ENCODE data around the gene PLA2G15. TPM values are rescaled to one million over a fixed set of nuclear protein-coding genes. Genes with fewer than 3 reads are reported as not detected.
A peak's percentile ranks its signal among the peaks of the same experiment; 100 is the strongest.

PLA2G15 gene
- total RNA-seq, 6 experiments from 2014 or later = 40.1 to 47.4 (median 44.4) TPM

DNA sequence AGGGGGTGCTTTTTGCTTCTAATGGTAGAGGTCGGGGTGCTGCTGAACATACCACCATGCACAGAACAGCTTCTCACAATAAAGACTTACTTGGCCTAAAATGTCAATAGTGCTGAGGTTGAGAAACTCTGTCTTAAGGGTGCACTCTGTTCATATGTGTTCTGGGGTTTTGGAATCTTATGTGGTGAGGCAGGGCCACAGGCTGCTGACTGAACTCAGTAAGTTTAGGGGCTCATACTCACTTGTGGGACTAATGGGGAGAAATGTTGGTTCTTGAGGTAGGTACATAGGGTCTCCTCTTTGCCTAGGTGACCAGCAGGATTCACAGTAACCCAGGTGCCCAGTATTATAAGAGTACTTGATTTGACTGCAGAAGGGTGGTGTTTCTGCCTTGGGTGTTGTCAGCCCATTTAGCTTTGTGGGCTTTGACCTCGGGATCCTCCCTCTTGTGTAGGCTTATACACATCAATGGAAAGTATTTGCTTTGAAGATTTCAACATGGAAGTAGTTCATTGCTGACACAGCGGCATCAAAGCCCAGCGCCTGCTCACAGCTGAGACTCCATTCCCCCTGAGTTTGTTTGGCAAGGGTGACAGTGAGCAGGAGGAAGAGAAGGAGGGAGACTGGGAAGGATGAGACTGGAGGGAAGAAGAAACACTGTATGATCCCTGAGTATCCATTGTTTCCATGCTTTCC lies 36.3 kb downstream of the PLA2G15 start:
- Mint-ChIP-seq H3K27ac (peak overlapping the region; percentile 8; the same call in 1 of the 2 replicates), H3K36me3 (ENCODE audit: low read depth) (peaks cover 40% of the 10 kb centered on the region)

DNA sequence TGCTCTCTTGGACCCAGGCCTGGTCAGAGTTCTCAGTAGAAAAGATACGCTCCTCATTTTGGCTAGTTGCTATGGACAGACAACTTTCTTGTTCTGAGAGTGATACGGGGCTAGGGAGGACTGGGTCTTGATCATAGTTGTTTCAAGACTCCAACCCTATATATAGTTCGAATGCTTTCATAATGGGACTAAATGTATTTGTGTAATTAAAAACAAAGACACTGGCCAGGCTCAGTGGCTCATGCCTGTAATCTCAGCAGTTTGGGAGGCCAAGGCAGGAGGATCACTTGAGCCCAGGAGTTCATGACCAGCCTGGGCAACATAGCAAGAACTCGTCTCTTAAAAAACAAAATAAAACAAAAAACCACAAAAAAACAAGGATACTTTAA lies 36.9 kb downstream of the PLA2G15 start:
- peak overlapping the region; percentile 8; the same call in 1 of the 2 replicates for H3K27ac Mint-ChIP-seq
- no peak for DNase-seq
- no peaks in the 10 kb centered on the region; the same call in 1 of the 2 replicates for H3K27me3 Mint-ChIP-seq (ENCODE audit: insufficient read depth)
- TF ChIP-seq, protein P1, sequence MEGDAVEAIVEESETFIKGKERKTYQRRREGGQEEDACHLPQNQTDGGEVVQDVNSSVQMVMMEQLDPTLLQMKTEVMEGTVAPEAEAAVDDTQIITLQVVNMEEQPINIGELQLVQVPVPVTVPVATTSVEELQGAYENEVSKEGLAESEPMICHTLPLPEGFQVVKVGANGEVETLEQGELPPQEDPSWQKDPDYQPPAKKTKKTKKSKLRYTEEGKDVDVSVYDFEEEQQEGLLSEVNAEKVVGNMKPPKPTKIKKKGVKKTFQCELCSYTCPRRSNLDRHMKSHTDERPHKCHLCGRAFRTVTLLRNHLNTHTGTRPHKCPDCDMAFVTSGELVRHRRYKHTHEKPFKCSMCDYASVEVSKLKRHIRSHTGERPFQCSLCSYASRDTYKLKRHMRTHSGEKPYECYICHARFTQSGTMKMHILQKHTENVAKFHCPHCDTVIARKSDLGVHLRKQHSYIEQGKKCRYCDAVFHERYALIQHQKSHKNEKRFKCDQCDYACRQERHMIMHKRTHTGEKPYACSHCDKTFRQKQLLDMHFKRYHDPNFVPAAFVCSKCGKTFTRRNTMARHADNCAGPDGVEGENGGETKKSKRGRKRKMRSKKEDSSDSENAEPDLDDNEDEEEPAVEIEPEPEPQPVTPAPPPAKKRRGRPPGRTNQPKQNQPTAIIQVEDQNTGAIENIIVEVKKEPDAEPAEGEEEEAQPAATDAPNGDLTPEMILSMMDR (IDR thresholded peaks at IDR 0.05) = no peak
- H3K9me3 Mint-ChIP-seq = no peaks in the 10 kb centered on the region
- no peak overlapping the region for H3K4me3 Mint-ChIP-seq
- peaks cover 21% of the 10 kb centered on the region for H3K4me1 Mint-ChIP-seq (ENCODE audit: low read depth)
- peaks cover 44% of the 10 kb centered on the region for H3K36me3 Mint-ChIP-seq (ENCODE audit: low read depth)

More for the DNA sequence above, 36.3 kb downstream of the PLA2G15 start:
- DNase-seq = no peak
- Mint-ChIP-seq H3K27me3 (ENCODE audit: insufficient read depth) (no peaks in the 10 kb centered on the region; the same call in 1 of the 2 replicates), H3K4me1 (ENCODE audit: low read depth) (peaks cover 15% of the 10 kb centered on the region), H3K9me3 (no peaks in the 10 kb centered on the region), H3K4me3 (no peak overlapping the region)
- TF ChIP-seq, protein P1 (IDR thresholded peaks at IDR 0.05) = no peak

DNA sequence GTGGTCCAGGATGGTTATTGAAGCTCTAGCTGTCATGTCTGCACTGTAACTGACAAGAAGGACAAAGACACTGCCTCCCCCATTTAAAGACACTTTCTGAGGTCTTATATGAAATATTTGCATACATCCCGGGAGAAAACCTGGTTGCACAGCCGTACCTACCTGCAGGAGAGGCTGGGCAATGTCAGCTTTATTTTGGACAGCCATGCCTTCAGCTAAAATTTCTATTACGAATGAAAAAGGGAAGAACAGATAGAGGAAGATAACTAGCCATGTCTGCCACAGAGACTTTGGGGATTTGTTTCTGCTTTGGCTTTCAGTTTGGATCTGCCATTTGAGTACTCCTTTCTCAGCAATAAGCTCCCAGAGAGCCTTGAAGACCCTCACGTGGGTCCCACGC lies 38.2 kb downstream of the PLA2G15 start:
- no peak overlapping the region for H3K4me3 Mint-ChIP-seq
- H3K36me3 Mint-ChIP-seq (ENCODE audit: low read depth) = peaks cover 57% of the 10 kb centered on the region
- TF ChIP-seq, protein P1 (IDR thresholded peaks at IDR 0.05) = no peak
- H3K4me1 Mint-ChIP-seq (ENCODE audit: low read depth) = peaks cover 33% of the 10 kb centered on the region
- no peaks in the 10 kb centered on the region for H3K9me3 Mint-ChIP-seq
- no peak overlapping the region for H3K27ac Mint-ChIP-seq
- H3K27me3 Mint-ChIP-seq (ENCODE audit: insufficient read depth) = no peaks in the 10 kb centered on the region; the same call in 1 of the 2 replicates
- DNase-seq = no peak

DNA sequence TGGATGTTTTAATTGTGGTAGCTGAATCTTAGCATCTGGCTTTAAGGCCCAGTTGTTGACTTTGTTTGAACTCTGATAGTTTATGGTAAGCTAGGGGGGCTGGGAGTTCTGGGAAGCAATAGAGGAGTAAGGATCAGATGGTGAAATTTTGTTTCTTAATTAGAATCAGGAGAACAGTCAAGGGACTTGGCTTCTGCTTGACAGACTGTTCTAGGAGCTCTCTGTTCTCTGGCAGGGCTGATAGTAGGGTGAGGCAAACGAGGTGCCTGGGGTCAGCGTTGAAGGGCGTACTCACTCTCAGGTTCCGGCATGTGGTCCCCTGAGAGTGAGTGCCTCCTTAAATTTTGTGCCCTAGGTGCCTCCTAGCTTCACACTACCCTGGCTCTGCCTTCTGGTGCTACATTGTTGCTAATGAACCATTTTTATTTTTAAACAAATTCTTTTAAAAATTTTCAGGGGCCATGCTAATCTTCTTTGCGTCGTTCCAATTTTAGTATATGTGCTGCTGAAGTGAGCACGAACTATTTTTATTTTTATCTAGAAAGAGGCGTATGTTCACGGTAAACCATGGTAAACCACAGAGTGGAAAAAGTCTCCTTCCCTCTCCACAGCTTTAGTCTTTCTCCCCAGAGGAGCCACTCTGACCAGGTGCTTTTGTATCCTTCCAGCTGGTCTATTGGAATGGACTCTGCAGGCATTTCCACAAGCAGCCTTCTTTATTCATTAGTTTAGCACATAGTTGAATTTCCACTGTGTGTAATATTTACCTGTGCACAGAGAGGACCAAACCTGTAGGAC lies 38.8 kb downstream of the PLA2G15 start:
- H3K4me3 Mint-ChIP-seq = no peak overlapping the region
- no peak overlapping the region for H3K27ac Mint-ChIP-seq
- no peaks in the 10 kb centered on the region for H3K9me3 Mint-ChIP-seq
- peaks cover 35% of the 10 kb centered on the region for H3K4me1 Mint-ChIP-seq (ENCODE audit: low read depth)
- TF ChIP-seq, protein P1 (IDR thresholded peaks at IDR 0.05) = no peak
- H3K27me3 Mint-ChIP-seq (ENCODE audit: insufficient read depth) = no peaks in the 10 kb centered on the region; the same call in 1 of the 2 replicates
- no peak for DNase-seq
- H3K36me3 Mint-ChIP-seq (ENCODE audit: low read depth) = peaks cover 58% of the 10 kb centered on the region

DNA sequence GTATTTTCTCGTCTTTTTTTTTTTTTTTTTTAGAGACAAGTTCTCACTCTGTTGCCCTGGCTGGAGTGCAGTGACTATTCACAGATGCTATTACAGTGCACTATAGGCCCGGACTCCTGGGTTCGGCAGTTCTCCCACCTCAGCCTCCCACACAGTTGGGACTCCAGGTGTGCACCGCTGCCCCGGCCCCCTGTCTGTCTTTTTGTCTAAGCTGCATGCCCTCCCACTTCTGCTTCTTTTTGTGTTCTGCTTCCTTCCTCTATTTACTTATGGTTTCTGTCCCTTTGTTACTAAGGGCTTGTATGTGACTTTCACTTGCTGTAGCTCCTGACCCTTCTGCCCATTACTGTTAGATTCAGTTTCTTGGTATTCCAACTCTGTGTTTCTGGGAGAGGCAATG lies 39.7 kb downstream of the PLA2G15 start:
- DNase-seq = no peak
- Mint-ChIP-seq H3K4me1 (ENCODE audit: low read depth) (peaks cover 43% of the 10 kb centered on the region), H3K36me3 (ENCODE audit: low read depth) (peaks cover 59% of the 10 kb centered on the region), H3K4me3 (no peak overlapping the region), H3K9me3 (no peaks in the 10 kb centered on the region), H3K27ac (0 out of 2 replicates have a peak overlapping the region, but pooled peaks have one; percentile 8), H3K27me3 (ENCODE audit: insufficient read depth) (no peaks in the 10 kb centered on the region; the same call in 1 of the 2 replicates)
- TF ChIP-seq, protein P1 (IDR thresholded peaks at IDR 0.05) = no peak

All from HFFc6 (cell line).